ENCODE measurements around the gene GDNF. TPM values are rescaled to one million over a fixed set of nuclear protein-coding genes. Genes with fewer than 3 reads are reported as not detected.

Gene GDNF
- total RNA-seq, 4 donors from 2014 or later, result 0.30 to 0.95 TPM; not detected in 2

GRCh38 chr5:37792975-37793631, 46.7 kb downstream of the GDNF start:
- Histone ChIP-seq H3K4me3 (no peak overlapping the region), H3K27me3 (no peaks in the 10 kb centered on the region), H3K4me1 (no peaks in the 10 kb centered on the region), H3K36me3 (no peaks in the 10 kb centered on the region), H3K9me3 (peaks cover 0 to 17% (median 4%) of the 10 kb centered on the region in 3 donors), H3K27ac (no peak overlapping the region)
- WGBS, 2 donors, result 74 to 75% methylated on average over 2 of the region's 2 CpGs
- TF ChIP-seq POLR2A (IDR thresholded peaks at IDR 0.05), result no peak
- no peak for TF ChIP-seq CTCF (IDR thresholded peaks at IDR 0.05)
- intact Hi-C loops (cut with DNase I), result no loop called here
- DNase-seq, result no peak

DNA sequence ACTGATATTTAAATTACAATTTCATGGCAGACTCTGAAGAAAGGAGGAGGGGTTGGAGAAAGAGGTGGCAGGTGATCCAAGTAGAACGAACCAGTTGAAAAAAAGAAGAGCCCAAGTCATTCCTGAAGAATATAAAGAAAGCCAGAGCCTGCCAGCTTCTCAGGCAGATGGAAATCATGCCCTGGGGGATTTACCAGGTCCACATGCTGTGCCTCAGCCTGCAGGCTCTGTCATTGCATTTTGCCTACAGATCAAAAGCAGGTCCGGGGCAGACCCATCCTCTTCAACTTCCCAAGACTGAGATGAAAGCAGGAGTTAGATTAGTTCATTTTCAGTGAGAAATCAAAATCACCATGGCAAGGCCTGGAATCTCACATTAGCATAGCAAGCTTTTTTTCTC, 48.5 kb downstream of the GDNF start:
- Histone ChIP-seq H3K27ac (no peak overlapping the region), H3K27me3 (no peaks in the 10 kb centered on the region), H3K4me3 (no peak overlapping the region), H3K36me3 (no peaks in the 10 kb centered on the region), H3K4me1 (no peaks in the 10 kb centered on the region), H3K9me3 (peaks cover 0 to 17% (median 4%) of the 10 kb centered on the region in 3 donors)
- WGBS, 2 donors, result 23 to 42% methylated on average over 2 of the region's 2 CpGs
- intact Hi-C loops (cut with DNase I), result no loop called here
- TF ChIP-seq POLR2A (IDR thresholded peaks at IDR 0.05), result no peak
- no peak for TF ChIP-seq CTCF (IDR thresholded peaks at IDR 0.05)
- no peak for DNase-seq

- Histone ChIP-seq H3K4me1 (no peaks in the 10 kb centered on the region), H3K4me3 (no peak overlapping the region), H3K27me3 (no peaks in the 10 kb centered on the region), H3K36me3 (no peaks in the 10 kb centered on the region), H3K9me3 (peaks cover 0 to 6% (median 4%) of the 10 kb centered on the region in 3 donors), H3K27ac (no peak overlapping the region)
- no peak for DNase-seq
- 39 to 60% methylated on average over 2 of the region's 2 CpGs for WGBS, 2 donors
- TF ChIP-seq POLR2A (IDR thresholded peaks at IDR 0.05), result no peak
- TF ChIP-seq CTCF (IDR thresholded peaks at IDR 0.05), result no peak
- intact Hi-C loops (cut with DNase I), result no loop called here
Observed at GRCh38 chr5:37789991-37790390, 49.9 kb downstream of the GDNF start.

DNA sequence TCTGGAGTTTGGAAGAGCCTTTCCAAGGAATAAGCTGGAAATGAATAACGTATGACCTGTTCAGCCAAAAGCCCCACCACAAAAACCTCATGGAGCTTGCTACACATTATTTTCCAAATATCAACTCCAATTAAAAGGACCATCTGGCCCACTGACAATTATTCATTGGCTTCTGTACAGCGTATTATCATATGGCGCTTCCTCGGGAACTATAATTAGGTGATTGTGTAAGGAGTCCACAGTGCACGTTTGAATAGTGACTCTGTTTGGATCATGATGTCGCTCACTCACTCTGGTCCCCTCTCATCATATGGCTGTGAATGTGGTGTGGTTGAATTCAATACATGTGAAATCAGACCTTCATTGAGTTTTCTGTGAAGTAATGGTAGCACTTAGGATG, 52.1 kb downstream of the GDNF start:
- no peak for TF ChIP-seq CTCF (IDR thresholded peaks at IDR 0.05)
- no peaks in the 10 kb centered on the region for H3K9me3 ChIP-seq
- WGBS, 2 donors, result 76 to 85% methylated on average over 5 to 6 of the region's 6 CpGs
- intact Hi-C loops (cut with DNase I), result no loop called here
- no peak overlapping the region for H3K4me3 ChIP-seq
- no peaks in the 10 kb centered on the region for H3K4me1 ChIP-seq
- H3K36me3 ChIP-seq, result no peaks in the 10 kb centered on the region
- no peak overlapping the region for H3K27ac ChIP-seq
- no peak for DNase-seq
- H3K27me3 ChIP-seq, result no peaks in the 10 kb centered on the region

DNA sequence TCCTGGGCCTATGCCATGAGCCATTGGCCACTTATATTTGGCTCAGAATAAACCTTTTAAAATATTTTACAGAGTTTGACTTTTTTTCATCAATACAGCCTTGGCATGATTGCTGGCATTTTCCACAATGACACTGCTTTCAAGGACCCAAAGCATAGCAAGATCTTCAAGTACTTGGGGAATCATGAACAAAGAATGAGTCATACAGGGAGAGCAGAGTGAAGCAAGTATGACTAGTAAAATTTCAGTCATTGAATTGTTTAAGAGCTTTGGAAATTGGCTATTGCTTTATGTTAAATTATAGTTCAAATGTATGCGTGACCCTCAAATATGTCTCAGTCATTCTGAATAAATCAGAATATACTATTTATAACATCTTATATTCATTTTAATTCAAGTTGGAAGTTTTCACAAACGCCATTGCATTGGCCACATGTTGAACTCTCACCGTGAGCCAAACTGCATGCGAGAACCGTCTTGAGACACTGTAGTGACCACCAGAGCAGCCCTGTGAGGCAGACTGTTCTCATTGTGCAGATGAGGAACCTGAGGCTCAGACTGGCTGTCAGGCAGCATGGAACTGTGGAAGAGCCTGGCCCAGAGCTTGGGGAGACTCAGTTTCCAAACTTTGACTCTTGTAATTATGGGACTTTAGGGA, 52.9 kb downstream of the GDNF start:
- no peaks in the 10 kb centered on the region for H3K36me3 ChIP-seq
- H3K4me3 ChIP-seq, result no peak overlapping the region
- H3K27ac ChIP-seq, result no peak overlapping the region
- H3K9me3 ChIP-seq, result no peaks in the 10 kb centered on the region
- no peak for TF ChIP-seq CTCF (IDR thresholded peaks at IDR 0.05)
- no peak for TF ChIP-seq POLR2A (IDR thresholded peaks at IDR 0.05)
- no peaks in the 10 kb centered on the region for H3K27me3 ChIP-seq
- no peak for DNase-seq
- 86 to 87% methylated on average over 4 to 5 of the region's 5 CpGs for WGBS, 2 donors
- intact Hi-C loops (cut with DNase I), result no loop called here
- no peaks in the 10 kb centered on the region for H3K4me1 ChIP-seq

Data from esophagus squamous epithelium (tissue), 5 donors.